SH-SY5Y (cell line): ENCODE results near the gene HARBI1.

Source experiments
- GATA2 ChIP-seq: IDR thresholded peaks from 2 replicates; pipeline ENCODE4 v1.6.1; 2011; ENCODE audit warnings: mild to moderate bottlenecking, low read depth, low read length
- GATA3 ChIP-seq: IDR thresholded peaks from 2 replicates; pipeline ENCODE4 v1.6.1; 2011; ENCODE audit warnings: low read depth, mild to moderate bottlenecking, low read length, moderate library complexity

DNA sequence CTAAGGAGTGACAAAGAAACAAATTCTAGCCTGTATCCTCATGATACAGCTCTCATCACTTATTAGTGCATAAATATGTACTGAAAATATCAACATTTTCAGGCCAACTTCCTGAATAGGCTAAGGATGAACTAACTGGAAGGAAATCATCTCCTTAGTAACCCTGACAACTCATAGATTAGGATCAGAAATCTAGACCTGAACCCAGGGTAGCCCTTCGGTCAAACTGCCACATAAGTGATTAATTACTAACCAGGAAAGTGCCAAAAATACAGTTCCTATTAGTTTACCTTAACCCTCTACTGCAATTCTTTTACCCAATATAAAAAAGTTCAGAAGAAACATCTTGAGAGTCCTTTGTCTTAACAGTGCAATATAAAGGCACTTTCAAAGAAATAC lies 63.2 kb downstream of the HARBI1 start:
- TF ChIP-seq GATA2 = no peak
- TF ChIP-seq GATA3 = no peak
